ENCODE measurements around the gene GOLM1. TPM values are rescaled to one million over a fixed set of nuclear protein-coding genes. Genes with fewer than 3 reads are reported as not detected.

Gene GOLM1
- total and polyA plus RNA-seq, 2 of the 13 experiments (the other 11 are each of a cell fraction or from before 2014, with no cell fraction given): 0.20 to 0.30 TPM

DNA sequence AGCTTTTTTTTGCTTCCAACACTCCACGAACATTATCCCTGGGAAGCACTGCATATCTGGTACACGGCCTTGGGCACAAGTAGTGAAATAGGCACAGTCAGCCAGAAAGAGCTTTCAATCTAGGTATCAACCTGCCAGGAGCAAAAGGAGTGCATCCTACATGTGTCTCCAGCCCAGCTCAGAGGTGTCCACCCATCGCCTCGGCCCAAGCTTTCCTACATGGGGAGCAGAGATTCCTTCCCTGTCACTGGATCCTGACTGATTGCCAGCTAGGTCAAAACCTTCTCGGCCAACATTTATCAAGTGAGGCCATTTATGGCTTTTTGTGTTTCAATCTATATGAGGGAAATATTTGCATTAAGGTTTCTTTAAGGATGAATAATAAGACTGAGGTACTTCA is 55.8 kb downstream of the GOLM1 start:
- in situ Hi-C loops (cut with HindIII; ENCODE audit: extremely low pct_ligation_motif_present, low pct_unique_long_range_greater_than_20kb): no loop called here
- TF ChIP-seq NFKB2 (CRISPR knock-in tag; IDR thresholded peaks at IDR 0.05; ENCODE audit: borderline replicate concordance) (no peak), FOXA3 (CRISPR knock-in tag; IDR thresholded peaks at IDR 0.05) (no peak), REPIN1 (CRISPR knock-in tag; IDR thresholded peaks at IDR 0.05; ENCODE audit: borderline replicate concordance, low read depth) (no peak), FOXK1 (CRISPR knock-in tag; IDR thresholded peaks at IDR 0.05; ENCODE audit: borderline replicate concordance, low read depth) (no peak), ATF6 (CRISPR knock-in tag; conservative IDR thresholded peaks at IDR 0.05) (no peak), PRPF4 (IDR thresholded peaks at IDR 0.05; ENCODE audit: low read depth, low read length, poor library complexity, severe bottlenecking) (no peak), NFATC3 (CRISPR knock-in tag; IDR thresholded peaks at IDR 0.05) (no peak), ZNF326 (CRISPR knock-in tag; IDR thresholded peaks at IDR 0.05; ENCODE audit: borderline replicate concordance) (no peak), POLR2AphosphoS2 (IDR thresholded peaks at IDR 0.05; ENCODE audit: low read depth, low read length) (no peak)
- TF ChIP-seq, protein P1, sequence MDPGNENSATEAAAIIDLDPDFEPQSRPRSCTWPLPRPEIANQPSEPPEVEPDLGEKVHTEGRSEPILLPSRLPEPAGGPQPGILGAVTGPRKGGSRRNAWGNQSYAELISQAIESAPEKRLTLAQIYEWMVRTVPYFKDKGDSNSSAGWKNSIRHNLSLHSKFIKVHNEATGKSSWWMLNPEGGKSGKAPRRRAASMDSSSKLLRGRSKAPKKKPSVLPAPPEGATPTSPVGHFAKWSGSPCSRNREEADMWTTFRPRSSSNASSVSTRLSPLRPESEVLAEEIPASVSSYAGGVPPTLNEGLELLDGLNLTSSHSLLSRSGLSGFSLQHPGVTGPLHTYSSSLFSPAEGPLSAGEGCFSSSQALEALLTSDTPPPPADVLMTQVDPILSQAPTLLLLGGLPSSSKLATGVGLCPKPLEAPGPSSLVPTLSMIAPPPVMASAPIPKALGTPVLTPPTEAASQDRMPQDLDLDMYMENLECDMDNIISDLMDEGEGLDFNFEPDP (CRISPR knock-in tag; conservative IDR thresholded peaks at IDR 0.05): no peak
- TF ChIP-seq, protein P2, sequence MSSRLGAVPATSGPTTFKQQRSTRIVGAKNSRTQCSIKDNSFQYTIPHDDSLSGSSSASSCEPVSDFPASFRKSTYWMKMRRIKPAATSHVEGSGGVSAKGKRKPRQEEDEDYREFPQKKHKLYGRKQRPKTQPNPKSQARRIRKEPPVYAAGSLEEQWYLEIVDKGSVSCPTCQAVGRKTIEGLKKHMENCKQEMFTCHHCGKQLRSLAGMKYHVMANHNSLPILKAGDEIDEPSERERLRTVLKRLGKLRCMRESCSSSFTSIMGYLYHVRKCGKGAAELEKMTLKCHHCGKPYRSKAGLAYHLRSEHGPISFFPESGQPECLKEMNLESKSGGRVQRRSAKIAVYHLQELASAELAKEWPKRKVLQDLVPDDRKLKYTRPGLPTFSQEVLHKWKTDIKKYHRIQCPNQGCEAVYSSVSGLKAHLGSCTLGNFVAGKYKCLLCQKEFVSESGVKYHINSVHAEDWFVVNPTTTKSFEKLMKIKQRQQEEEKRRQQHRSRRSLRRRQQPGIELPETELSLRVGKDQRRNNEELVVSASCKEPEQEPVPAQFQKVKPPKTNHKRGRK (CRISPR knock-in tag; IDR thresholded peaks at IDR 0.05): no peak
- no peak for FAIRE-seq

More for the DNA sequence above, 55.8 kb downstream of the GOLM1 start:
- no peak overlapping the region for H2AFZ ChIP-seq (ENCODE audit: low read length)
- no peaks in the 10 kb centered on the region for H3K4me1 ChIP-seq (ENCODE audit: insufficient read depth, low read length)
- no peaks in the 10 kb centered on the region for H4K20me1 ChIP-seq (ENCODE audit: insufficient read depth, low read length)
- WGBS (ENCODE audit: low lambda C conversion rate): 73% methylated on average over 5 of the region's 5 CpGs
- H3K4me2 ChIP-seq (ENCODE audit: low read depth, low read length): no peak overlapping the region
- no peak for ATAC-seq
- H3K4me3 ChIP-seq (replicated peaks in 1 of 3; ENCODE audit: insufficient read depth in 1 of 3, low read depth in 2 of 3, low read length in 3 of 3): no peak overlapping the region
- H3K79me2 ChIP-seq (ENCODE audit: insufficient read depth, low read length): no peaks in the 10 kb centered on the region
- H3K27me3 ChIP-seq (ENCODE audit: control insufficient read depth in 1 of 2, insufficient read depth in 2 of 2, low read length in 2 of 2): no peaks in the 10 kb centered on the region; a peak in 1 of 5 replicates
- ChIA-PET CTCF (ENCODE audit: low intra/inter-chr PET ratio, low total read pairs) (no interaction called here), POLR2A (no interaction called here)
- no peak overlapping the region for H3K27ac ChIP-seq (ENCODE audit: extremely low read length, insufficient read depth, low read length)
- no peak for DNase-seq (ENCODE audit: low spot score)
- H3K9me3 ChIP-seq (ENCODE audit: low read length): no peaks in the 10 kb centered on the region
- BruUV-seq (replicated peaks): no TSS peak
- intact Hi-C loops (cut with micrococcal nuclease; ENCODE audit: unreplicated experiment): no loop called here
- no peaks in the 10 kb centered on the region for H3K36me3 ChIP-seq (replicated peaks in 1 of 2; ENCODE audit: control insufficient read depth in 1 of 2, insufficient read depth in 2 of 2, low read length in 2 of 2)
- no peak overlapping the region for H3K9ac ChIP-seq (ENCODE audit: insufficient read depth, low read depth, low read length)
